AG09319 (cell line): ENCODE results near the gene DPPA5.
"Not testable (repeated sequence)": the region's sequence is repeated elsewhere in the genome, so short reads cannot be mapped to it uniquely, and the experiment has no call there.

Experiments used
- DNase-seq: peaks from one replicate; pipeline ENCODE4 v3.0.0-alpha.2; 2010; ENCODE audit warnings: low read depth; ENCODE audit errors: extremely low read depth
- TF ChIP-seq, protein P1 (sequence below): IDR thresholded peaks from 2 replicates; pipeline ENCODE4 v1.5.1; 2011; ENCODE audit warnings: low read depth, mild to moderate bottlenecking, inconsistent platforms, low read length, moderate library complexity

DPPA5 gene, protein sequence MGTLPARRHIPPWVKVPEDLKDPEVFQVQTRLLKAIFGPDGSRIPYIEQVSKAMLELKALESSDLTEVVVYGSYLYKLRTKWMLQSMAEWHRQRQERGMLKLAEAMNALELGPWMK

DNA sequence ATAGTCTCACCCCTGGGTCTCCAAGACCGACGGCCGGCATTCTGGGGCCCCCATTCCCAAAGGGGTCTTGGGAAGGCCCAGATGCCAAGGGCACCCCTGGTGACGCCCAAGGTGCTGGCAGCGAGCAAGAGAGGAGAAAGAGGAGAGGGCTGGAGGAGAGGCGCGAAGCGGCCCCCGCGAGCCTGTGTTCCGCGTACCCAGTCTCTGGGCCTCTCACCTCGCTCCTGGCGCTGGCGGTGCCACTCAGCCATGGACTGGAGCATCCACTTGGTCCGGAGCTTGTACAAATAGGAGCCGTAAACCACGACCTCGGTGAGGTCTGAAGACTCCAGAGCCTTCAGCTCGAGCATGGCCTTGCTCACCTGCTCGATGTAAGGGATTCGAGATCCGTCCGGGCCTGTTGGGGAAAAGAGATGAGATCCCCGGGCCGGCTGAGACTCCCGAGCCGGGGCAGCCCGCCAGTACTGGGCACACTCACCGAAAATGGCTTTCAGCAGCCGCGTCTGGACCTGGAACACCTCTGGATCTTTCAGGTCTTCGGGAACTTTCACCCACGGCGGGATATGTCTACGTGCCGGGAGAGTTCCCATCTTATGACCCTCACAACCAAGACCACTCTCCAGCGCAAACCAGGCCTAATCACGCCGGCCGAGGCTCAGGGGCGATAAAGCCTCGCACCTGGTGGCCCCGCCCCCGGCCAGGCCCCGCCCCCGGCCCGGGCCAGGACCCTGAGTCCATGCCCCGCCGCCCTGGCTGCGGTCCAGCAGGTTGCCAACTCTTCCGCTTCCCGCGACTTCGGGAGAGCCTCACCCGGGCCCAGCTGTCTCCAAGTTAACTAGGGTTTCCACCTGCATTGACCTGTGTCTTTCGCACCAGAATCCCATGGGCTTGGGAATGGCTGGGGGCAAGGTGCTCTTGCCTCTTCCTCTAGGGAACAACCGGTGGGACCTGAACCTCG is at the start of gene DPPA5:
DPPA5 (minus strand) TSS at position 641 of the 958 bp plus-strand sequence; CDS start at position 590, 51 bp downstream.
- DNase-seq = no peak
- TF ChIP-seq, protein P1, sequence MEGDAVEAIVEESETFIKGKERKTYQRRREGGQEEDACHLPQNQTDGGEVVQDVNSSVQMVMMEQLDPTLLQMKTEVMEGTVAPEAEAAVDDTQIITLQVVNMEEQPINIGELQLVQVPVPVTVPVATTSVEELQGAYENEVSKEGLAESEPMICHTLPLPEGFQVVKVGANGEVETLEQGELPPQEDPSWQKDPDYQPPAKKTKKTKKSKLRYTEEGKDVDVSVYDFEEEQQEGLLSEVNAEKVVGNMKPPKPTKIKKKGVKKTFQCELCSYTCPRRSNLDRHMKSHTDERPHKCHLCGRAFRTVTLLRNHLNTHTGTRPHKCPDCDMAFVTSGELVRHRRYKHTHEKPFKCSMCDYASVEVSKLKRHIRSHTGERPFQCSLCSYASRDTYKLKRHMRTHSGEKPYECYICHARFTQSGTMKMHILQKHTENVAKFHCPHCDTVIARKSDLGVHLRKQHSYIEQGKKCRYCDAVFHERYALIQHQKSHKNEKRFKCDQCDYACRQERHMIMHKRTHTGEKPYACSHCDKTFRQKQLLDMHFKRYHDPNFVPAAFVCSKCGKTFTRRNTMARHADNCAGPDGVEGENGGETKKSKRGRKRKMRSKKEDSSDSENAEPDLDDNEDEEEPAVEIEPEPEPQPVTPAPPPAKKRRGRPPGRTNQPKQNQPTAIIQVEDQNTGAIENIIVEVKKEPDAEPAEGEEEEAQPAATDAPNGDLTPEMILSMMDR = no peak

DNA sequence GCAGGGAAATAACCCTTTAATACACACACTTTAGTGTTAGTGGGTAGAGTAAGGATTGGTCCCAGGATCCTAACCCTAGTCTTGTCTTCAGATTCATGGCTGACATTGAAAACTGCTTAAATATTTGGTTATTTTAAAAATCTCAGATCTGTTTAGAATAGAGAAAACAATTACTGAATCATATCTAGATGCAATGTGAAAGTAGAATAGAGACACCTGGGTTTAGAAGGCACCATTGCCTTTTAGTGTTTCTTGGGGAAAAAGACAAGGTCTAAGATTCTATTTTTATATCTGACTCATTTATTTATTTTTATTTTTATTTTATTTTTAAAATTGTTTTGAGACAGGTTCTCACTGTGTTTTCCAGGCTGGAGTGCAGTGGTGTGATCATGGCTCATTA is 46.6 kb upstream of the DPPA5 start:
- TF ChIP-seq, protein P1 = no peak
- DNase-seq = no peak

DNA sequence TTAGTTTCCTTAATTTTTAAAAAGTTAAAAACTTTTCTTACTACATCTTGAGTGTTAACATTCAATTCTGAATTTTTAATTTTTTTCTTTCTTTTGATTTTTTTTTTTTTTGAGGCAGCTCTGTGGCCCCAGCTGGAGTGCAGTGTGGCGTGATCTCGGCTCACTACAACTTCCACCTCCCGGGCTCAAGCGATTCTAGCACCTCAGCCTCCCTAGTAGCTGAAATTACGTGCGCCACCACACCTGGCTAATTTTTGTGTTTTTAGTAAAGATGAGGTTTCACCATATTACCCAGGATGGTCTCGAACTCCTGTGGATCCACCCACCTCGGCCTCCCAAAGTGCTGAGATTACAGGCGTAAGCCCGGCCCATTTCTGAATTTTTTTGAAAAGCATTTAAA is 41.8 kb upstream of the DPPA5 start:
- TF ChIP-seq, protein P1 = no peak
- DNase-seq = no peak

DNA sequence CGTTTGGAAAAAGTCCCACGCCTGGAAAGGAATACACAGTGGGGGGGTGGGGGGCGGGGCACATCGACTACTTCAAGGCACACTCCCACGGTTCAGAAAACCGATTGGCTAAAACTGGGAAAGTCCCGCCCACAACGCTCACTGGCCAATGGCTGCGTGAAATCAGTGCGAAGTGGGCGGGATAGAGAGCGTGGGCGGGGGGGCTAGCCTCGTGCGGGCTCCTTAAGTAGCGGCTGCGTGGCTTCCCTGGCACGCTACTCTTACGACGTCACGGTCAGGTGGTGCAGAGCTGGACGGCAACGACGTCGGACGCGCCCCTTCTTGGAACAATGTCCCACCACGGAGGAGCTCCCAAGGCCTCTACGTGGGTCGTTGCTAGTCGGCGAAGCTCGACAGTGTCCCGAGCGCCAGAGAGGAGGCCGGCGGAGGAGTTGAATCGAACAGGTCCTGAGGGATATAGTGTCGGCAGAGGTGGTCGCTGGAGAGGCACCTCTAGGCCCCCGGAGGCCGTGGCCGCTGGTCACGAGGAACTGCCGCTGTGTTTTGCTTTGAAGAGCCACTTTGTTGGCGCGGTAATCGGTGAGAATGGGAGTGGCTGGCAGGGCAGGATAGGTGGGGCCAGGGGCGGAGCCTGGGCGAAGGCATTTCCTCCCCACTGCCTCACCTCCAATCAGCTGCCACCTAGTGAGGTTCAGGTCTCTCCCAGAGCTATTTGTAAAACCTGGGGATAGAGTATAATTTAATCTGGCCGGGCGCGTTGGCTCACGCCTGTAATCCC is 40.7 kb upstream of the DPPA5 start, which contains the start of gene DDX43:
DDX43 (plus strand) TSS at position 252 of the 778 bp plus-strand sequence; CDS start at position 330, 78 bp downstream.
- TF ChIP-seq, protein P1 = no peak
- peak; percentile 18 for DNase-seq

DNA sequence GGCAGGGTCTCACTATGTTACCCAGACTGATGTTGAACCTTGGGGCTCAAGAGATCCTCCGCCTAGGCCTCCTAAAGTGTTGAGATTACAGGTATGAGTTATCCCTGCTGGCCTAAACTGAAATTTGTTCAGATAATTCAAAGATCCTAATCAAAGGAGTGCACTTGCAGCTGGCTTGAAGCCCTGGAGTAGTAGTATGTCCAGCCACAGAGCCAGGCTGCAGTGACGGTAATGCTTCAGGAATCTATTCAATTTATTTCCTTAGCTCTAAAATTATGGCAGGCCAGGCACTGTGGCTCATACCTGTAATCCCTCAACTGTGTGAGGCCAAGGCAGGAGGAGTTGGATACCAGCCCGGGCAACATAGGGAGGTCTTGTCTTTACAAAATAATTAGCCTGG is 39.2 kb upstream of the DPPA5 start:
- DNase-seq = no peak
- TF ChIP-seq, protein P1 = no peak

DNA sequence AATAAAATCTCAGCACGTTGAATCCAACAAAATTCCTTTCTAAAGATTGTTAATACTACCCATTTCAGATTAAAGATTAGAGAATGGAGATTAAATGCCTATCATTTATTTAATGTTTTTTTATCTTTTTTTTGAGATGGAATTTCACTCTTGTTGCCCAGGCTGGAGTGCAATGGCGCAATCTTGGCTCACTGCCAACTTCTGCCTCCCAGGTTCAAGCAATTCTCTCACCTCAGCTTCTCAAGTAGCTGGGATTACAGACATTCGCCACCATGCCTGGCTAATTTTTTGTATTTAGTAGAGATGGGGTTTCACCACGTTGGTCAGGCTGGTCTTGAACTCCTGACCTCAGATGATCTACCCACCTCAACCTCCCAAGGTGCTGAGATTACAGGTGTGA is 38.1 kb upstream of the DPPA5 start:
- not testable (repeated sequence) for DNase-seq

DNA sequence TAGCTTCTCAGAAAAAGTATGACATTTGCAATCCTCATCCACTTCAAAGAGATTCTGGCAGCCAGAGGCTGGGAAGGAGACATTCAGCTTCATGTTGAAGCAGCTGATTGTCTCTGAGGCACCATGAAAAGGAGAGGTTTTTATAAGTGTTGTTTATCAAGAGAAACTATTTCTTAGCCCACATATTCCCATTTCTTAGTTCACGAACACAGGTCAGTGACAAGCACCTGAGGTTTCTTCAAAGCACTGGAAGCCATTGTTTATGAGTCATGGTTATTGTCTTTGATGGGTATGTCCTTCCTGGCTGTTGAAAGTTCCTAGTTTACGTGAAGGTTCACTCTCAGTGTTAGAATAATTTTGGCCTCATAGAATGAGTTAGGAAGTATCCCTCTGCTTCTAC is 37.6 kb upstream of the DPPA5 start:
- TF ChIP-seq, protein P1 = no peak
- DNase-seq = no peak
